Stimulated activated CD8-positive, alpha-beta memory T cell treated with anti-CD3 and anti-CD28 coated beads, Interleukin-2, amount 100 ng/mL, for 48 hours (primary cell): ENCODE measurements around the gene SF3A2.

Source experiments
- DNase-seq, 2 donors: peaks; one replicate each; pipeline ENCODE4 v3.0.0-alpha.2; 2020; ENCODE audit warnings: low read depth in 2 of 2

SF3A2 gene

DNA sequence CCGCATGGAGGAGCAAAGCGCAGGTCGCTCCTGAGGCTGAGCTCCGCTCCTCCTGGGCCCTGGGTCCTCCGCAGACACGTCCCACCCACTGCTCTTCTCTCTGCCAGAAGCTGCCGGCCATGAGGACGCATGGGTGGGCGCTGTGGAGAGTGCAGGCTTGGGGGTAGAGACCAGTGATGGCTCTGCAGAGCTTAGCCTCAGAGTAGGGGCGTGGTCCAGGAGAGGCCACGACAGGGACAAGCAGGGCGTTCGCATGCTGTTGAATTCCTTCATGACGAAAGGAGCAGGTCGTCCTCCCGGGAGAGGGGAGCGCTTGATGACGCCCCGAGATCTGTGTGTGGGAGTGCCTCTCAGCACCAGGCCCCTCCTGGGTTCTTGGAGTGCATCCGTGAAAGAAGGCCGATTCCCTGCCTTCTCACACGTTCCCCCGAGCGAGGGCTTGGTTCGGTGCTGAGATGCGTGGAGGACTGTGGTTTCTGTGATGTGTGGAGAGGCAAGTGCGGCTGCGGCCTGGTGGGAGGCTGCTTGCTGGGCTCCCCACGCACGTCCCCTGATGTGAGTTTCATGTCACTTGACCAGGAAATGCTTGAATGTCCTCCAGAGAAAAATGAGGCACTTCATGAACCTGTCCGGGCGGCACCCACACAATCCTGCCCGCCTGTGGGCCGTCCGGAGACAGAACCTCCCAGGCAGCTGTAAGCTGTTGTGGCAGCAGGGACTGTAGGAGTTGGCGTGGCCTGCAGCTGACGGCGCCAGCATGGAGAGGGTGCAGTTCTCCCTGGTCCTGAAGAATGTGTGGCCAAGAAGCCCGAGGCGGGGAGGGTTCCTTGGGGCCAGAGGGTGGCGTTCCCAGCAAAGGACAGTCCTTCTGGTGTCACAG is 4.5 kb downstream of the SF3A2 start:
- DNase-seq = no peak

DNA sequence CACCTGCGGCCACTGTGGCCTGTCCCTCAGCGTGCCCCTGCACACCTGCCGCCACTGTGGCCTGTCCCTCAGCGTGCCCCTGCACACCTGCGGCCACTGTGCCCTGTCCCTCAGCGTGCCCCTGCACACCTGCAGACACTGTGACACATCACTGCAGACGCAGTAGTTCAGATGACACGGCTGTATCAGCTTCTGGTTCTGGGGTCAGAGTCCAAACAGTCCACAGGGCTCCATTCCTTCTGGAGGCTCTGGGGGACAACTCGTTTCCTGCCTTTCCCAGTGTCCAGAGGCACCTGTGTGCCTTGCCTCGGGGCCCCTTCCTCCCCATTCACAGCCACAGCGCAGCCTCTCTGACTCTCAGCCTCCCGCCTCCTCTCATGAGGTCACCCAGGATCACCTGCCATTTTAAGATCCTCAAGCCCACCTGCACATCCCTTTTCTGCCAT is 5.5 kb downstream of the SF3A2 start:
- DNase-seq = no peak

- DNase-seq = no peak
These were observed 6.2 kb downstream of the SF3A2 start for GRCh38 chr19:2242816-2243215.

- DNase-seq = no peak
These were observed 6.9 kb downstream of the SF3A2 start for GRCh38 chr19:2243274-2244124.

- DNase-seq = no peak
These were observed 7.4 kb downstream of the SF3A2 start for GRCh38 chr19:2244125-2244411.

- DNase-seq = no peak
These were observed 7.9 kb downstream of the SF3A2 start for GRCh38 chr19:2244486-2244885.

DNA sequence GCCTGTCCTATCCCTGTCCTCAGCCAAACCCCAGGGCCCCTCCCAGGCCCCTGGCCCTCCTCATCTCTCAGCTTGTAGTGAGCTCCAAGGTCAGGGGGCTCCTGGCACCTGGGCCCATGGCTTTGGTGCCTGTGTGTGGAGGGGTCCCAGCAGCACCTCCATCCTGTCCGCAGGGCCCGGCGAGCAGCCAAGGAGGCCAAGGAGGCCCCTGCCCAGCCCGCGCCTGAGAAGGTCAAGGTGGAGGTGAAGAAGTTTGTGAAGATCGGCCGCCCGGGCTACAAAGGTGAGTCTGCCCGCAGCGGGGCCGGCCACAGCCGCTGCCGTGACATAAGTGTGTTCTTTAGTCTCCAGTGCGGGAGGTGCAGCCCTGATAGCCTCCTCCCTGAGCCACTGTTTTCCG is 8.6 kb downstream of the SF3A2 start:
- no peak for DNase-seq

DNA sequence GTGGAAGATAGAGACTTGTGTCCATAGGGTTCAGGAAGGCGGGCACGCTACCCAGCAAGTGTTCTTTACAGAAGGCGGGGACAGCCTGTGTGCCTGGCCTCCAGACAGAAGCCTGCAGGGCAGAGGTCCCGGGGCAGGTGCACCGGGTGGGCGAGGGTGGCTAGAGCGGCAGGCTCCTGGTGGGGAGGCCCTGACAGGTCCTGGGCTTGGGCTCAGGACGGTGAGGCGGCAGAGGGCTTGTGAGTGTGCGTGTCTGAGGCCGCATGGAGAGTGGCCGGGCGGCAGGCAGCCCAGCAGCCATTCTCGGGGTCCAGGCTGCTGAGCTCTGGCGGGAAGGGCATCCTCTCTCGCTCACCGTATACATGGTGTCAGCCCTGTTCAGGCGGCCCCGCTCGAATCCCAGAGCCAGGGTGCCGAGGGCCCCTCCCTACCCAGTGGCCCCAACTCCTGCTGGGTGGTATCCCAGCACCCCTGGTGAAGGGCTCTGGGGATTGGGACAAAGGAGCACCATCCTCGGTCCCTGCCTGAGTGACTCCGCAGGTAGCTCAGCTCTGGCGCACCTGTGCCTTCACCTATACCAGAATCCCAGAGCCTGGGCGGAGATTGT is 9.5 kb downstream of the SF3A2 start:
- DNase-seq = no peak

GRCh38 chr19:2246801-2247361 is 10.3 kb downstream of the SF3A2 start:
- DNase-seq = no peak

DNA sequence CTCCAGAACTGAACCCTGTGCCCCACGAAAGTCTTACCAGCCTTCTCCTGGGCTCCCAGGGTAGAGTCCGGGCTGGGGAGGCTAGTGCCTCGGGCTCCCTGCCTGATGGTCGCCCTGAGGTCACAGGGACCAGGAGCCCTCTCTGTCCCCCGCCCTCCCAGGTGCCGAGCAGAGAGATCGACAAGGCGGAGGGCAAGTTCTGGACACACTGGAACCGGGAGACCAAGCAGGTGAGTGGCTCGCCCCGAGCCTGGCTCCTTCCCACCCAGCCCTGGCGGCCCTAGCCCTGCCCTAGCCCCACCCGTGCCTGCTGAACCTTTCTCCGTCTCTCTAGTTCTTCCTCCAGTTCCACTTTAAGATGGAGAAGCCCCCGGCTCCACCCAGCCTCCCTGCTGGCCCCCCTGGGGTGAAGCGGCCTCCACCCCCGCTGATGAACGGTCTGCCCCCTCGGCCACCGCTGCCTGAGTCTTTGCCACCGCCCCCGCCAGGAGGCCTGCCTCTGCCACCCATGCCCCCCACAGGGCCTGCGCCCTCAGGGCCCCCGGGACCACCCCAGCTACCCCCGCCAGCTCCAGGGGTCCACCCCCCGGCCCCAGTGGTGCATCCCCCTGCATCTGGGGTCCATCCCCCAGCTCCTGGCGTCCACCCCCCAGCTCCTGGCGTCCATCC is 10.9 kb downstream of the SF3A2 start:
- DNase-seq = no peak

DNA sequence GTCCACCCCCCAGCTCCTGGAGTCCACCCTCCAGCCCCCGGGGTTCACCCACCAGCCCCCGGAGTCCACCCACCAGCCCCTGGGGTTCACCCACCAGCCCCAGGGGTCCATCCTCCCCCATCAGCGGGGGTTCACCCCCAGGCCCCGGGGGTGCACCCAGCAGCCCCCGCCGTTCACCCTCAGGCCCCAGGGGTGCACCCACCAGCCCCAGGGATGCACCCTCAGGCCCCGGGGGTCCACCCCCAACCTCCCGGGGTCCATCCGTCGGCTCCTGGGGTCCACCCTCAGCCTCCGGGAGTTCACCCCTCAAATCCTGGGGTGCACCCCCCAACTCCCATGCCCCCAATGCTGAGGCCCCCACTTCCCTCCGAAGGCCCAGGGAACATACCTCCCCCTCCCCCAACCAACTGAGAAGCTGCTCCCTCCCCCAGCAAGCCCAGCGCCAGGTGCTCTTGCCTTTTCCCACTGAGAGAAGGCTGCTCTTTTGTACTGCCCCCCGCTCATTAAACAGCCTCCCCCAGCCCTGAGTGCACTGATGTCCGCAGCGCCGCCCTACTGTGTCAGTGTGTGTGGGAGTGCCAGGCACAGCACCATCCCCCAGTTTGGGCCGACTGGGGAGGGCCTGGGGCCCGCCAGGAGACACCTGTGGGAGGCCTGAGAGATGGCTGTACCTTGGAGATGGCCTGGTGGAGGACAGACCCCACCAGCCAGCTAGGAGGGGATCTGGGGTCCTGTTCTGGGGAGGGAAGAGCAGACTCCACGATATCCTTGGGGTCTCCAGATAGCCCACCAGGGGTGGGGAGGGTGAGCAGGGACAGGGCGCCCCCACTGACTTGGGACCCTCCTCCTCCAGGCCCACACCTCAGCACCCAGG is 11.7 kb downstream of the SF3A2 start:
- no peak for DNase-seq

GRCh38 chr19:2249010-2249866 is 12.6 kb downstream of the SF3A2 start, which contains the start of gene AMH:
AMH (plus strand) TSS chr19:2249323; CDS start chr19:2249333, 10 bp downstream.
- no peak for DNase-seq

DNA sequence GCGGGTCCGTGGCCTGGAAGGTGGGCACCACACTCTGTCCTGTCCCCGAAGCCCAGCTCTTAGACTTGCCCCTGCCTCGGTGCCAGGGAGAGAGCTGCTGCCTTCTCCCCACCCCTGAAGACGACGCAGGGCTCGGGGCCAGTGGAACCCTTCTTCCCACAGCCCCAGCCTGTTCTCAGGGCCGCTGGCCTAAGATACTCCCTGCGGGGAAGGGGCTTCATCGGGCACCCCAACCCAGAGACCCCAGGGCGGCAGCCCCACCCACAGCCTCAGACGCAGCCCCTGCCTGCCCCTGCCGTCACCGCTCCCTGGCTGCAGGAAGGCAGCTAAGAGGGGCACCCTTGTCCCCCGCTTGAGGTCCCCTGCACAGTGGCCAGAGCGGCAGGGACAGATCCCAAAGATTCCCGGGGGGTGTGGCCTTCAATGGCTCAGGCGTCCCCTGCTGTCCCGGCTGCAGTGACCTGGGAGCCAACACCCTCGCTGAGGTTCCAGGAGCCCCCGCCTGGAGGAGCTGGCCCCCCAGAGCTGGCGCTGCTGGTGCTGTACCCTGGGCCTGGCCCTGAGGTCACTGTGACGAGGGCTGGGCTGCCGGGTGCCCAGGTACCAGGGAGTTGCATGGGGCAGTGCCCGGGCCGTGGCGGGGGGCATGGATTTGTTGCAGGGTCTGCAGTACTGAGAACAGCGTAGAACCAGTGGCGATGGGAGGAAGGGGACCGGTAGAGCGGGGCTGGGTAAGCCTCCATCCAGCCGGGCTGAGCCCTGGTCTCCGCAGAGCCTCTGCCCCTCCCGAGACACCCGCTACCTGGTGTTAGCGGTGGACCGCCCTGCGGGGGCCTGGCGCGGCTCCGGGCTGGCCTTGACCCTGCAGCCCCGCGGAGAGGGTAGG is 13.5 kb downstream of the SF3A2 start:
- DNase-seq = no peak

GRCh38 chr19:2250766-2251105 is 14.1 kb downstream of the SF3A2 start:
- no peak for DNase-seq

DNA sequence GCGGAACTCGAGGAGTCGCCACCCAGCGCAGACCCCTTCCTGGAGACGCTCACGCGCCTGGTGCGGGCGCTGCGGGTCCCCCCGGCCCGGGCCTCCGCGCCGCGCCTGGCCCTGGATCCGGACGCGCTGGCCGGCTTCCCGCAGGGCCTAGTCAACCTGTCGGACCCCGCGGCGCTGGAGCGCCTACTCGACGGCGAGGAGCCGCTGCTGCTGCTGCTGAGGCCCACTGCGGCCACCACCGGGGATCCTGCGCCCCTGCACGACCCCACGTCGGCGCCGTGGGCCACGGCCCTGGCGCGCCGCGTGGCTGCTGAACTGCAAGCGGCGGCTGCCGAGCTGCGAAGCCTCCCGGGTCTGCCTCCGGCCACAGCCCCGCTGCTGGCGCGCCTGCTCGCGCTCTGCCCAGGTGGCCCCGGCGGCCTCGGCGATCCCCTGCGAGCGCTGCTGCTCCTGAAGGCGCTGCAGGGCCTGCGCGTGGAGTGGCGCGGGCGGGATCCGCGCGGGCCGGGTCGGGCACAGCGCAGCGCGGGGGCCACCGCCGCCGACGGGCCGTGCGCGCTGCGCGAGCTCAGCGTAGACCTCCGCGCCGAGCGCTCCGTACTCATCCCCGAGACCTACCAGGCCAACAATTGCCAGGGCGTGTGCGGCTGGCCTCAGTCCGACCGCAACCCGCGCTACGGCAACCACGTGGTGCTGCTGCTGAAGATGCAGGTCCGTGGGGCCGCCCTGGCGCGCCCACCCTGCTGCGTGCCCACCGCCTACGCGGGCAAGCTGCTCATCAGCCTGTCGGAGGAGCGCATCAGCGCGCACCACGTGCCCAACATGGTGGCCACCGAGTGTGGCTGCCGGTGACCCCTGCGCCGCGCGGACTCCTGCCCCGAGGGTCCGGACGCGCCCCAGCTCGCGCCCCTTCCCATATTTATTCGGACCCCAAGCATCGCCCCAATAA is 14.8 kb downstream of the SF3A2 start:
- no peak for DNase-seq

DNA sequence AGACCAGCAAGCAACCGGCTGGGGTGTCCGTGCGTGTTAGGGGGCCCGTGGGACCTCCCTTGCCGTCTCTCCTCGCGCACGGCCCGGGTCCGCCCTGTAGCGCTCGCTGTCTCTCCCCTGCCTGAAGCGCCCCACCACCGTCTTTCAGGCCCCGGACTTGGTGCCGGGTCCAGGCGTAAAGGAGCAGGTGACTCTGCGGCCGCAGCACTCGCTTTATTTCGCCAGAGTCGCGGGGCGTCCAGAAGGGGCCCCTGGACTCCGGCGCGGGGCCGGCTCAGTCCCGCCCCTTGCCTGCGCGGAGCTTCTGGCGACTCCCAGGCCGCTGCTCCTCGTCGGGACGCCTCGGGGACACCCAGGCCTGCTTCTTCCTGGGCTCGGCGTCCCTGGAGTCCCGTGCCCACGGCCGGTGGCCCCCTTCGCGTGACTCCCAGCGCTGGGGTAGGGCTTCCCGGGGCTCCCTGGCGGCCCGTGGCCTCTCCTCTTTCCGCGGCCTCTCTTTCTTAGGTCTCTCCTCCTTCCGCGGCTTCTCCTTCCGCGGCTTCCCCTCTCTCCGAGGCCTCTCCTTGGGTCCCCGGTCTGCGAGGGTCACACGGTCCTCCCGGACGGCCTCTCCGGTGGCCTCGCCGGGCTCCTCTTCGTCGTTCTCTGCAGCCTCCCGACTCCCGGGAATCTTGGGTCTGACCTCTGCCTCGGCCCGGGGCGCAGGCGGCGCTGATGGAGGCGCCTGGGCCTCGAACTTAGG is 15.6 kb downstream of the SF3A2 start:
- DNase-seq = no peak

GRCh38 chr19:2252797-2253105 is 16.1 kb downstream of the SF3A2 start:
- no peak for DNase-seq
